ENCODE results near the gene GAD2.

GAD2 gene

GRCh38 chr10:26310361-26310760 is 93.8 kb downstream of the GAD2 start:
- TF ChIP-seq, protein P1, sequence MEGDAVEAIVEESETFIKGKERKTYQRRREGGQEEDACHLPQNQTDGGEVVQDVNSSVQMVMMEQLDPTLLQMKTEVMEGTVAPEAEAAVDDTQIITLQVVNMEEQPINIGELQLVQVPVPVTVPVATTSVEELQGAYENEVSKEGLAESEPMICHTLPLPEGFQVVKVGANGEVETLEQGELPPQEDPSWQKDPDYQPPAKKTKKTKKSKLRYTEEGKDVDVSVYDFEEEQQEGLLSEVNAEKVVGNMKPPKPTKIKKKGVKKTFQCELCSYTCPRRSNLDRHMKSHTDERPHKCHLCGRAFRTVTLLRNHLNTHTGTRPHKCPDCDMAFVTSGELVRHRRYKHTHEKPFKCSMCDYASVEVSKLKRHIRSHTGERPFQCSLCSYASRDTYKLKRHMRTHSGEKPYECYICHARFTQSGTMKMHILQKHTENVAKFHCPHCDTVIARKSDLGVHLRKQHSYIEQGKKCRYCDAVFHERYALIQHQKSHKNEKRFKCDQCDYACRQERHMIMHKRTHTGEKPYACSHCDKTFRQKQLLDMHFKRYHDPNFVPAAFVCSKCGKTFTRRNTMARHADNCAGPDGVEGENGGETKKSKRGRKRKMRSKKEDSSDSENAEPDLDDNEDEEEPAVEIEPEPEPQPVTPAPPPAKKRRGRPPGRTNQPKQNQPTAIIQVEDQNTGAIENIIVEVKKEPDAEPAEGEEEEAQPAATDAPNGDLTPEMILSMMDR (IDR thresholded peaks at IDR 0.05; ENCODE audit: low read depth, low read length), result no peak
- DNase-seq (ENCODE audit: extremely low read depth, low read depth), result no peak

GRCh38 chr10:26311383-26311940 is 94.9 kb downstream of the GAD2 start:
- TF ChIP-seq, protein P1 (IDR thresholded peaks at IDR 0.05; ENCODE audit: low read depth, low read length), result no peak

DNA sequence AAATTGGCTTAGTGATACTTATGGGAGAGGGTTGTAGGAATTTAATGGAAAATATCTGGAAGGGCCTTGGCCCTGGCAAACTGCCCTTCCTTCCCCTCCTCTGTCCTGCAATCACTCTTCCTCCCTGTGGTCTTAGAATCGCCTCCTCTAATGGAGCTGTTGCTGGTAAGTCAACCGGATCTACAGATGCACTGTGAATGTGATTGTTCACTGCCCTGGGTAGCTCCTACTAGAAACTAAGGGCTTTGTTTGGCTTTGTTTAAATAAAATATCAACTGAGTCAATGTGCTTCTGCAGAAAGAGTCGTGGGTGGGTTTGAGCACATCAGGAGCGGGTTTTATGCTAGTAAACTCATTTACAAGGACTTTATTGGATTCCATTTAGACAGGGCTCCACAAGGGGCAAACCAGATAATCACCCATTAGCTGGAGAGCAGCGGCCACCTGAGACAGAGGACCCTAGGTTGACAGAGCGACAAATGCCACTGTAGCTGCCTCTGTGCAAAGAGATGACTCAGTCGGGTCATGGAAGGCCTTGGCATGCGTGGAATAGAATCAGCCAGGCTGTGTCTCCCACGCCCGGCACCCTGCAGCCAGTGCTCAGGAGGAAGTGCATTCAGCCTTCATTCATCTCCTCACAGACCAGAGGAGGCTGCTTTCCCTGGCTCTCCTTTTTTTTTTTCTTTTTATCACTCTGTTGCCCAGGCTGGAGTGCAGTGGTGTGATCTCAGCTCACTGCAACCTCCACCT is 97.9 kb downstream of the GAD2 start:
- DNase-seq (ENCODE audit: extremely low read depth, low read depth), result no peak
- TF ChIP-seq, protein P1 (IDR thresholded peaks at IDR 0.05; ENCODE audit: low read depth, low read length), result no peak

More at GRCh38 chr10:26311383-26311940, 94.9 kb downstream of the GAD2 start:
- DNase-seq (ENCODE audit: extremely low read depth, low read depth), result no peak

DNA sequence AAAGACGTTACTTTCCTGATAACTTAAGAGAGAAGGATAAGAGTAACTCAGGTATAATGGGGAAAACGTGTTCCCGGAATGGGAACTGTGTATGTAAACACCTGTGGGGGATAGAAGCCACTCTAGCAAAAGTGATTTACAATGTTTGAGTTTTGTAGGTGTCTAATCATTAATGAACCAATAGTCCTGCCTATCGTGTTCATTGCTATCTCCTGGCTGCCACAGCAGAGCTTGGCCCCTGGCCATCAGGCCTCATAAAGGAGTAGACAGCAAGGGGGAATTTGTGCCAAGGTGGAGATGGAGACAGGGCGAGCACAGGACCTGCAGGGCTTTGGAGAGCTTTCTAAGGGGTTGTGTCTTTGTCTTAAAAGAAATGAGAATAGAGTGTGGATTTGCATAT is 102.1 kb downstream of the GAD2 start:
- TF ChIP-seq, protein P1 (IDR thresholded peaks at IDR 0.05; ENCODE audit: low read depth, low read length), result no peak
- DNase-seq (ENCODE audit: extremely low read depth, low read depth), result no peak

DNA sequence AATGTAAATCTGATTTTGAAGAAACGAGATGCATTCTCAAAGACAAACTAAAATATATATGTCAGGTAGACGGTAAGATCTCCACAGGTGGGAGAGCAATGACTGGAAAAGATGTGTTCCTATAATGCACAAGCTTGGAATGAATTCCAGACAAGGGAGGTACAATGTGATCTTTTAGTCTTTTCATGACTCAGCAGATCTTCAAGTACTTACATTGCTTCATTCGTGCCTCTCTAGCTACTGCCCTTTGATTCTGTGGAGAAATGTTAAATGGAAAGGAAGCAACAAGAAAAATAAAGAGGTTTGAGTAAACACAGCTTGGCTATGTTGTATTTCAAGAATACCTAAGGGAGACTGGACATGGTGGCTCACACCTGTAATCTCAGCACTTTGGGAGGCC is 106.6 kb downstream of the GAD2 start:
- TF ChIP-seq, protein P1 (IDR thresholded peaks at IDR 0.05; ENCODE audit: low read depth, low read length), result no peak
- no peak for DNase-seq (ENCODE audit: extremely low read depth, low read depth)

DNA sequence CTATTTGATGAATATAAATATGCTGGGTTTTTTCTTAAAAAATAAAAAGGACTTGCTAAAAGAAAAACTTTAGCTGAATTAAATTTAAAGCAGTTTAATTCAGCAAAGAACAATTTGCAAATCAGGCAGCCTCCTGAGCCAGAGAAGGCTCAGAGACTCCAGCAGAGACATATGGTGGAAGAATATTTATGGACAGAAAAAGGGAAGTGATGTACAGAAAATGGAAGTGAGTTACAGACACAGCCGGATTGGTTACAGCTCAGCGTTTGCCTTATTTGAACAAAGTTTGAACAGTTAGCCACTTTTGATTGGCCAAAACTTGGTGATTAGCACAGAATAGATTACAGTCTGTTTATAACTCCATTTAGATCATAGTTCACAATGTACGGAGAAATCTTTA is 110.3 kb downstream of the GAD2 start:
- no peak for DNase-seq (ENCODE audit: extremely low read depth, low read depth)
- TF ChIP-seq, protein P1 (IDR thresholded peaks at IDR 0.05; ENCODE audit: low read depth, low read length), result no peak

GRCh38 chr10:26327811-26328210 is 111.2 kb downstream of the GAD2 start:
- TF ChIP-seq, protein P1 (IDR thresholded peaks at IDR 0.05; ENCODE audit: low read depth, low read length), result no peak
- no peak for DNase-seq (ENCODE audit: extremely low read depth, low read depth)
